C1 segment of cervical spinal cord (tissue), 14 donors: ENCODE results near the gene SFTA2.
A peak's percentile ranks its signal among the peaks of the same experiment; 100 is the strongest.

Experiments
- DNase-seq, 14 donors: peaks; one replicate each; lab custom pipeline; 2025; lab: John Stamatoyannopoulos, UW

Gene SFTA2

DNA sequence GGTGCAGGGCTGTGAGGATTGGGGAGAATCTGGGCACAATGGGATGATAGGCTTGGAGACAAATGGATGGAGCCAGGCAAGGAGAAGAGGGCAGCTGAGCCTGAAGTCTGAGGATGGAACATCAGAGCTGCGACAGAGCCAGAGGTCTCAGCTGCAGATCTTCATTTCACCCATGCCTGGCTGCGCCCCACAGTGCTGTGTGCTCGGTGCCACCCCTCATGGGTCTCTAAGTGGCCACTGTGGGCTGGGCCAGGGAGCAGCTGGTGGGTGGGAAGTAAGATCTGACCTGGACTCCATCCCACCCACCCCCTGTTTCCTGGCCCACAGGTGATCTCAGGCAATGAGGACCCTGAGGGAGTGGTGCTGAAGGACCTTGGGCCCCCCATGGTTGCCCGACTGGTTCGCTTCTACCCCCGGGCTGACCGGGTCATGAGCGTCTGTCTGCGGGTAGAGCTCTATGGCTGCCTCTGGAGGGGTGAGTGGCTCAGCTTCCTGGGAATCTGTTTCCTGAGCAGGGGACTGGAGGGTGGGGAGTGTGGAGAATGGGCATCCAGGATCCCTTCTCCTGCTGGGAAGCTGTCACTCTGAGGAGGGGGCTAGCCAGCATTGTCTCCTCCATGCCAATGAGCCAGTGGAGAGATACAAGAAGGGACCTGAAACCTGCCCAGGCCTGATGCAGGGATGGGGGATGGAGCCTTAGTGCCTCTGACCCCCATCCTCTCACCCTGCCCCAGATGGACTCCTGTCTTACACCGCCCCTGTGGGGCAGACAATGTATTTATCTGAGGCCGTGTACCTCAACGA lies 41.1 kb downstream of the SFTA2 start:
- DNase-seq: peak in 1 of 14 donors; percentile 40

DNA sequence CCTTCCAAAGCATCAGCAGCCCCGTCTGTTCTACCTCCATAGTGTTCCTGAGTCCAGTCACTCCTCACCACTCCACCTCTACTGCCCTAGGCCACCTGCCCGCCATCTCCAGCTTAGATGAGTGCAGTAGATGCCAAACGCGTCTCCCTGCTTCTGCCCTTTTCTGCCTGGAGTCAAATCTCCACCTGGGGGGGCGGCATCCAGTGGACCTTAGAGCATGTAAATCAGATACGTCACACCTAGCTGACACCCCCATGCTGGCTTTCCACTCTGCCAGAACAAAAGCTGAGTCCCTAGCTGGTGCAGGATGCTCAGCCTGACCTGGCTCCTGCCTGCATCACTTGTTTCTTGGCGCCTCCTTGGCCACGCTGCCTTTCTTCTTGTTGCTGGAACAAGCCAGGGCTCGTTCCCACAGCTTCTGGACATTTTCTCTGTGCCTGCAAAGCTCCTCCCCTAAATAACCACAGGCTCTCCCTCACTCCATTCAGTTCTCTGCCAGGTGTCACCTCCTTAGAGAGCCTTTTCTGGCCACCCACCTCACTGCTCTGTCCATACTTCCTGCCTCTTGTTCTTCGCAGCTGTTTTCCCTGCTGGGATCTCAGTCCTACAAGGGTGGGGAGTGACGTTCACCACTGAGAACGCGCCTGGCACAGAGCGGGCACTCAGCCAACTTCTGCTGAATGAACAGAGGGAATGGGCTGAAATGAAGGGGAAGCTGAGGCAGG lies 41.9 kb downstream of the SFTA2 start:
- DNase-seq: peak in 10 of 14 donors; percentile 44 to 82 (median 70)

DNA sequence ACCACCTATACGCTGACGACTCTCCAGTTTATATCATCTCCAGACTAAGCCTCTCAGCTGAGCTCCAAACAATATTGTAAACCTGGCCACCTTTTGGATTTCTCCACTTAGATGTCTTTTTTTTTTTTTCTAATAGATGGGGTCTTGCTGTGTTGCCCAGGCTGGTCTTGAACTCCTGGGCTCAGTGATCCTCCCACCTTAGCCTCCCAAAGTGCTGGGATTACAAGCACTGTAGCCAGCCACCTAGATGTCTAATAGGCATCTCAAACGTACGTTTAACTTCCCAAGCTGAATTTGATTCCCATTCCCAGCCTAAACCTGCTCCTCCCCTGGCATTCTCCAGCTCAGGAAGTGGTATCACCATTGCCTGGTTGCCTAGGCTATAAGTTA lies 42.5 kb downstream of the SFTA2 start:
- no peak for DNase-seq

DNA sequence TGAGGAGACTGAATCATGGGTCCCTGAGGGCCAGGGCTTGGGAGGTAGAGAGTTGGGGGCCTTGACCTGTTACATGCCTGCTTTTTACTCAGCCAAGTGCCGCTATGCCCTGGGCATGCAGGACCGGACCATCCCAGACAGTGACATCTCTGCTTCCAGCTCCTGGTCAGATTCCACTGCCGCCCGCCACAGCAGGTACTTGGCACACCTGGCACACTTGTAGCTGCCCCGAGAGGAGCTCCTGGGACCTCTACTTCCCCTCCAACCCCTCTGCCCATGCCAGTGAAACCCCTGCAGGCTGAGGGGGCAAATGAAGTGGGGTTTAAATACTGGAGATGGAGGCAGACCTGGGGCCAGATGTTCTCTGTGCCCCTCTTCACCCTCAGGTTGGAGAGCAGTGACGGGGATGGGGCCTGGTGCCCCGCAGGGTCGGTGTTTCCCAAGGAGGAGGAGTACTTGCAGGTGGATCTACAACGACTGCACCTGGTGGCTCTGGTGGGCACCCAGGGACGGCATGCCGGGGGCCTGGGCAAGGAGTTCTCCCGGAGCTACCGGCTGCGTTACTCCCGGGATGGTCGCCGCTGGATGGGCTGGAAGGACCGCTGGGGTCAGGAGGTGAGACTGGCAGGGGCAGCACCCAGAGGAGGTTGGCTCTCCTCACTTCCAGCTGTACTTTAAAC lies 43.0 kb downstream of the SFTA2 start:
- DNase-seq: peak in 1 of 14 donors; percentile 28

DNA sequence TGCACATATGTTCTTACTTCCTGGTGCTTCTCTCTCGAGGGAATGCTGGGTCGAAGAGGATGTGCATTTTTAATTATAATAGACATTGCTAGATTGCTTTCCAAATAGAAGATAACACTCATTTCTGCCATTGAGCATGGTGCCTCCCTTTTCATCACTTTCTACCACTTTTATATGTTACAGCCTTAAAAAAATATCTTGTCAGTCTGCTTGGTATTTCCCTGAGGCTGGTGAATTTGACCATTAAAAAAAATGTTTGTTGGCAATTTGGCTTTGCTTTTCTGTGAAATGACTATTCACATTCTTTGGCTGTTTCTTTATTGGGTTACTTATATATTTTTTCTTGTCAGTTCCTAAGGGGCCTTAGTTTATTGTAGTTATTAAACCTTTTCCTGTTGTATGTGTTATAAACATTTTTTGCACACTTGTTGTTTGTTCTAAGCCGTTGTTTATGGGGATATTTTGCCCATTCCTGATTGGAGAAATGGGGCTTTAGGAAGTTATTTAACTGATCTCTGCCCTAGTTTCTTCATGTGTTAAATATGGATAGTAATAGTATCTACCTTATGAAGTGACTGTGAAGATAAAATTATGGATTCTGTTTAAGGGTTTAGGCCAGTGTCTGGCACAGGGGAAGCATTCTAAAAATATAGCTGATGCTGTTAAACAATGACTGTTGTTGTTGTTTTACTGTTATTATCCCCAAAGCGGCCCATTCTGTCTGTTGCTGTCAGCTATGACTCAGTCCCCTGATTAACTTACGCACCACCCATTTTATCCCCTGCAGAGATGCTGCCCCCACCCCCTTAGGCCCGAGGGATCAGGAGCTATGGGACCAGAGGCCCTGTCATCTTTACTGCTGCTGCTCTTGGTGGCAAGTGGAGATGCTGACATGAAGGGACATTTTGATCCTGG lies 43.8 kb downstream of the SFTA2 start:
- peak in 8 of 14 donors; percentile 10 to 79 (median 36) for DNase-seq

DNA sequence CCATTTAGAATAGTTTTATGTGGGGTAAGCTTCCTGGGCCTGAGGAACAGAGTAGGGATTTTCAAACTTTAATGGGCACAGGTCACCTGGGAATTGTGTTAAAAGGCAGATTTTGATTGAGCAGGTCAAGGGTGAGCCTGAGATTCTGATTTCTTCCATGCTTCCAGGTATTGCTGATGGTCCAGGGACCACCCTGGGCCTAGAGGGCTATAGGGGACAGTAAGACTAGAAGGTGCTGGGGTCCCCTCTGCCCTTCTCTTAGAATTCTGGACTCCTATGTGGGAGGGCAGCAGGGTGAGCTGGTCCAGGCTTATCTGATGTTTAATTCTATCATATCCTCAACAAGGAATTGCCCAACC lies 45.1 kb downstream of the SFTA2 start:
- DNase-seq: peak in 3 of 14 donors; percentile 41 to 57 (median 53)

DNA sequence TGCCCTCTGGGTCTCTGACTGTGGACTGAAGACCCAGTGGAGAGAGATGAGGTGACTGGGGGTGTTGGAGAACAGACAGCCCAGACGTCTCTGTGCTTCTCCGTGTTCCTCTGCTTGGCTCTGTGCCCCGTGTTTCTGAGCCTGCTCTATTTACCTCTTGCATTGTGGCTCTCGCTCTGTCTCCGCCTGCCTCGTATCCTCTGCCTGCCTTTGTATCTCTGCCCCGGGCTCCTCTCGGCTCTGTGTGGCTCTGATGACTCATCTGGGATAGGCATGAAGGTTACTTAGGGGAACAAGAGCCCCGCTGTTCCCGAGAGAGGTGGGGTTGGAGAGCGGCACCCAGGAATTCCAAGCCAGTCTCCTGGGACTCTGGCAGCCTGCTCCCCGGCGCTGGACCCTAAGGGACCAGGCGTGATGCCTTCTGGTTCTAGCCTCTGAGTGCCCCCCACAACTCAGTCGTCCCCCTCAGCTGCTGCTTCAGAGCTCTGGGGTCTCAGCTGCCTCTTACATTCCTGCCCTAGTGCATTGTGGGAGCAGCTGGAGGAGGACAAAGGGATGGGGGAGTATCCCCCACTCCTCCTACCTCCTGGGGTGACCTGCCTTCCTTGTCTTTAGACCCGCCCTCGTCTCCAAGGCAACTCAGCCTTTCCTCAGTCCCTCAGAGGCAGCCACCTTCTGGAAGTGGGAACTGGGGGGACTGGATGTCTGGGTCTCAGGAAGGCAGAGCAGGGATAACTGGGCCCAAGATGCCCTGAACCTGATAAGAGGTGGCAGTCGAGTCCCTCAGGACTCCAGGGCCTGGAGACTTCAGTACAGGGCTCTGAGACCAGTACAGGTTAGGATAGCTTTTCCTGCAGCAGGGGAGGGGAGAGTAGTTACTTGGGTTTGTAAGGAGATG lies 45.7 kb downstream of the SFTA2 start:
- DNase-seq: peak in 12 of 14 donors; percentile 34 to 91 (median 72)

DNA sequence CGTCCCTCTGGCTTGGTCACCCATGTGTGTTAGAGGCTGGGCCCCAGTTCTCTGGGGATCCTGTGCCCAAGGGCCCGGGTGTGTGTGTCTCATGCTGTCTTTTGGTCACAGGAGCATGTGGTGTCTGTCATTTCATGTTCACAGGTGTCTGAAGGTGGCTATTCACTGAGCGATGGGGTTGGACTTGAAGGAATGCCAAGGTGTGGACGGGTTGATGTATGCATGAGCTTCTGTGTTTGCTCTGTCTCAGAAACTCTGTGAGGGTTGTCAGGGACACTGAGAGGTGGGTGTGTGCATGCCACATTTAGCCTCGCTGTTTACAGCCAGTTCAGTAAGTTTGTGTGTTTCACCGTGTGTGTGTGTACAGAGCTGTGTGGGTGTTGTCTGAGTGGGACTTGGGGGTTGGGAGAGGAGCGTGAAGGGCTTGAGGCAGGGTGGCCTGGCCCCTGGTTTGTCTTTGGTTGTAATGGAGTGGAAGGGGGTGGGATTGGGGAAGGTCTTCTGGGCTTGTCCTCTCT lies 46.4 kb downstream of the SFTA2 start:
- peak in 8 of 14 donors; percentile 44 to 77 (median 62) for DNase-seq

DNA sequence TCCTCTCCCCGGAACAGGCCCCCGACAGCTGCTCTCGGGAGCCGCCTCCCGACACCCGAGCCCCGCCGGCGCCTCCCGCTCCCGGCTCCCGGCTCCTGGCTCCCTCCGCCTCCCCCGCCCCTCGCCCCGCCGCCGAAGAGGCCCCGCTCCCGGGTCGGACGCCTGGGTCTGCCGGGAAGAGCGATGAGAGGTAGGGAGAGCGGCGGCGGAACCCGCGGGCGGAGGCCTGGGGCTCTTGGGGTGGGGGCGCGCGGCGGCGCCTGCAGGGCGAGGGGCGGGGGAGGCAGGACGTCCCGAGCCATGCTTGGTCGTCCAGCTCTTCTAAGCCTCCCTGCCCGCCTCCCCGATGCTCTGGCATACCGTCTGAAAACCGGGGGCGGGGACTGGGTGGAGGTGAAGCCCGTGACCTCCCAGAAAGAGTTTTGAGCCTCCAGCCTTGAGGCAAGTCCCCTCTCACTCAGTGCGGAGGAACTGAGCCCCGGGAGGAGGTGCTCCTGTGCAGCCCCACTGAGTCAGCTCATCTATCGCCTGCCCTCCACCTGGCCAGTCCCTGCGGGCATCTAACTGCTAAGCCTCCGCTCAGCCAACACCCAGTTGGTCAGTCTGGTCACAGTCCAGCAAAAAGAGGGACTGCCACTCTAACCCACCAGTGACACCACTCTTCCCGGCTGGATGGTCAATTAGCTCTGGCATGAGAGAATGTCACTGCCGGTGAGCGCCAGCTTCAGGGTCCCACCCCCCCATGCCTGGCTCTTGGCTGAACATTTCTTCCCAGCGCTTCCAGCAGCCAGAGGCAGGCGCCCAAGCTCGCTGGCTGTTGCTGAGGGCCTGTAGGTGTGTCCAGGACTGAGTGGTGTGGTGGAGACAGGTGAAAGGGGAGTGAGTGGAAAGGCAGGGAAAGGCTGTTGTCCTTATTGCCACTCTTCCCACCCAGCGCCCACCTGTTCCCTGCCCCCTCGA lies 47.2 kb downstream of the SFTA2 start:
- DNase-seq: peak in 12 of 14 donors; percentile 50 to 85 (median 68)

DNA sequence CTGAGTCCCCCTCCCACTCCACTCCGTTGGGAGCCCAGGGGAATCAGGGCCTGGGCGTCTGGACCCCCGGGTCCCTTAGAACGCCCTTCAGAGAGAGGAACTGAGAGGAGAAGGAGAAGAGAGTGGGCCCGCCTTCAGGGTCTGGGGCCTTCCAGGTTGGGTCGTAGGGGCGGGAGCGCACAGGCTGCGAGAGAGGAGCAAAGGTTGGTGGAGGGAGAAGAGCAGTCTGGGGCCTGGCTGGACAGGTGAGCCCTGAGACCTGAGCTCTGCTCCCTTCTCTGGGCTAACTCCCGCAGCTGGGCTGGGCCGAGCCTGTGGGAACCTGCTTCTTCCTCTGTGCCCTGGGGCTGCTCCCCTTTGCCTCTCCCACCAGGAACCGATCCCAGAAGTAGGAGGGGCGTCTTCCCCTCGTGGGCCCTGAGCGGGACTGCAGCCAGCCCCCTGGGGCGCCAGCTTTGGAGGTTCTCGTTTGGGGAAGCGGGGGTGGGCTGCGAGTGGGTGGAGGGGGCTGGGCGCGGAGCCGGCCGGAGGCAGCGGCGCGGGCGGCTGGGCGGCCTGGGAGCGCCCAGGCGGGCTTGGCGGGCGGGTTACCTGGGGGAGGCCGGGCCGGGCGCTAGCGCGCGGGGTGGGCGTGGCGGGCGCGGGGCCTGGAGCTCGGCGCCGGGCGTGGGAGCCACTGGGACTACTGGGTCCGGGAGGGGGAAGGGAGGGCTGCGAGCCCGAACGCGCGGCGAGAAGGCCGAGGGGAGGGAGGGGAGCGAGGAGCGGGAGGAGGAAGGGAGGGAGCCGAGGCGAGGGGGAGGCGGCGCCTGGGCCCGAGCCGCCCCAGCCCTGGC lies 48.1 kb downstream of the SFTA2 start, which contains the start of gene DDR1:
TSS of gene DDR1 (plus strand) at position 835 of the 836 bp plus-strand sequence. CDS start 4,211 bp downstream, outside the sequence.
- peak in 12 of 14 donors; percentile 60 to 94 (median 83) for DNase-seq

DNA sequence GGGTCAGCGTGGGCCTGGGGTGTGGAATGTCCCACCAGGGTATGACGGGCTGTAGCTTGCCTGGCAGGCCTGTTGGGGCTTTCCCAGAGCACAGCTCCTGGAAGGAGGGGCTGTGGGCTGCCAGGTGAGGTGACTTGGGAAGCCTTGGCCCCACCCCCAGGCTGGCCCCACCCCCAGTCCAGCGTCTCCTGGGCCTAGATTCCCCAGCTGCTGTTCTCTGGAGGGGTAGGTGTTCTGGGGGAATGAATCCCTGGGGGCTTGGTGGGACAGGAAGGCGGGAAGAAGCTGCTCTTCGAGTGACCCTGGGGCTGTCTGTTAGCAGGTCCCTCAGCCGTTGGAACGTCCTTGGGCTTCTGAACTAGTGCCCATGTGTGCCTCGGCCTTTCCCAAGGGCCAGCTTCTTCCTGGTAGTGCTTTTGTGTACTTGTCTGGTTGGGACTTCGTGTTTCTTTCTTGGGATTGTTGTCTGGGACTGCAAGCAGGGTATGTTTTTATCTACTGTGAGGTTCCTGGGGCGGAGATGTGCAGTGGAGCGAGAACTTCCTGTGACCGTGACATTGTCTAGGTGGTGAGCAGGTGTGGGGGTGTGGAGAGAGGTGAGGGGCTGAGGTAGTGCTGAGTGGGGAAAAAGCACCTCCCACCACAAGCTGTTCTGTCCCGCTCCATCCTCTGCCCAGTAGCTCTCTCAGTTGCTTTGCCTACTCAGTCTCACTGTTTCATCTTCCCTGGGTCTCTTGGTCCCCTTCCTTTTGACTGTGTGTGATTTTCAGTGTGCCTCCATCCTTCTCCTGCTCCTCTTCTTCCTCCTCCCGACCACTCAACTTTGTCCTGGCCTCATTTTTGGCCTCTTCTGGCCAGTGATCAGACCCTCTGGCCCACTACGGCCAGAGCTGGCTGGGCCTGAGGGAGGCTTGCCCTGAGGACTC lies 48.9 kb downstream of the SFTA2 start:
- peak in 6 of 14 donors; percentile 36 to 85 (median 51) for DNase-seq

DNA sequence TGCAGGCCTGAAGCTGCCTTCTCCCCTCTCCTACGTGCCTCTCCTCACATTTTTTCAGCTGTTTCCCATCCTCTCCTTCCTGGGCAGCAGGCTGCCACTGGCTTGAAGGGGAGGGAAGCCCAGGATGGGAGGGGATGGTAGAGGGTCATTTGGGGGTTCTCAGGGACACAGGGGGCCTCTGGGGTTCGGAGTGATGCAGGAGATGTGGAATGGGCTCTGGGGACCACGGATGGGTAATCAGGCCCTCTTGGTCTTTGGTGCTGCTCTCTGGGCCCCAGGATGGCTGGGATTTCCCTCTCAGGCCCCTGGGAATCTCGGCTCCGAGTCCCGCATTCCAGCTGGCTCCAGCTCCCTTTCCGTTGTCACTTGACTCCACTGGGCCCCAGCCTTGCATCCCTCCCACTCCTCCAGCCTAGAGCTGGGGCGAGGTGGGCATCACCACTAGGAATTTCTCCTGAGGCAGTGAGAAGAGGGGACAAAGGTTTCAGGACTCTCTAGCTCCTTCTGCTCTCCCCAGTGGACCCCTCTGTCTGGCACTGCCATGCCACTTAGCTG lies 49.7 kb downstream of the SFTA2 start:
- peak in 4 of 14 donors; percentile 40 to 62 (median 60) for DNase-seq

DNA sequence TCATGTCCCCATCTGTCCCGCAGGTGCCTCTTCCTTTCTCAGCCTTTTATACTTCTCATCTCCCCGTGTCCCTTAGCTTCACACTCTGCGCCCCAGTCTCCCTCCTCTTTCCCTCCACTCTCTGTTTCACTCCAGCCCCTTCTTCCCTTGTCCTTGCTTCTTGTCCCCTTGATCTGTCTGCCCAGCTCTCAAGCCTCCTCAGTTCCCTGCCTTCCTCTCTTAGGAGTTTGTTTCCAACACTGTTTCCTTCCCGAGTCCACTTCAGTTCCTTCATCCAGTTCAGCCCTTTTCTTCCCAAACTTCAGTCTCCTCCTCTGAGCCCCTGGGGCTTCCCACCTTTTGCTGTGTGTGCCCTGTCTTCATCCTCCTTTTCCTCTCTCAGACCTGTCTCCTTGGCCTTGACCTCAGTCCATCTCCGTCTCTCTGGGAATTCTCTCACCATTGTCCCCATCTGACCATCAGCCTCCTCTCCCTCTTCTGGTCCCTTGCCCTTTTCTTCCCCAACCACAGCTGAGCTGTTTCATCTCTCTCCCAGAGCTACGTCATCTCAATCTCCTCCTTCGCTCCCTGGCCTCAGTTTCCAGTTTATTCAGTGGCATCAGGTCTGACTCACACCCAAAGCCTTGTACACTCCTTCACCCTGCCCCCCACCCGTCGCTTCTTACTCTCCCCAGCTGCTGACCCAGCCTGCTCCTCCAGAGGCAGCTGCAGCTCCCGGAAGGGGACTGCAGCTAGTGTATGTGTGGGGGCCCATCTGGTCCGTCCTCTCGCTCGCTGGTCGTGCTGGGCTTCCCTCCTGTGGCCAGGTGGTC lies 50.4 kb downstream of the SFTA2 start:
- DNase-seq: peak in 8 of 14 donors; percentile 21 to 82 (median 50)
